ENCODE data around the gene MPPED2. TPM values are rescaled to one million over a fixed set of nuclear protein-coding genes. Genes with fewer than 3 reads are reported as not detected.
A peak's percentile ranks its signal among the peaks of the same experiment; 100 is the strongest.

MPPED2 gene
- total and polyA plus RNA-seq, 2 donors from 2014 or later, result 10.8 to 12.9 TPM

DNA sequence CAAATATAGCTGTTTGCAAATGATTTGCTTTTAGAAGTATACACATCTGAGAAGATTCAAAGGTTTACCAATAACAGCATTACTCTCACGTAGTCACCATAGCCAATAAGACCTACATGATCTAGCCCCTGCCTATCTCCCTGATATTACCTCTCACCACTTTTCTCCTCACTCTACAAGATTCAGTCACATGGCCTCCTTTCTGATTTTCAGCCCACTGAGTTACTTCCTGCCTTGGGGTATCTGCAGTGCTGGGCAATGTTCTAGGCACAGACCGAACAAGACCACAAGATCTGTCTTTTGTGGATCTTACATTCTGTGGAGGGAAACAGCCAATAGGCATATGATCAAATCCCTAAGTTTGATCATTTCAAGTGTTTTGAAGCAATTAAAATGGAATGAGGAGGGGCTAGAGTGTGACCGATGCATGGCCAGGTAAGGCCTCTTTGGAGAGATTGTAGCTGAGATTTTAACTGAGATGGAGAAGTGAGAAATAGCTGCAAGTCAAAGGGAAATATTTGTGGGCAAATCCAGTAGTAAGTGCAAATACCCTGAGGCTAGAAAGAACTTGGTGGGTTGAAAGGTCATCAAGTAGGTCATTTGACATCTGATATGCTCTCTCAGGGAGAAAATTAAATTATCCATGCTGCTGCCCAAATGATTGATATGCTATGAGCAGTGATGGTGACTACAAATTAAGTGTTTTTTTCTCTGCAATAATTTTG lies 220.2 kb downstream of the MPPED2 start:
- intact Hi-C loops (cut with DNase I), result no loop called here
- no peak overlapping the region for H3K27ac ChIP-seq (ENCODE audit: low read depth in 2 of 2, low read length in 2 of 2)
- no peak for TF ChIP-seq CTCF (IDR thresholded peaks at IDR 0.05; ENCODE audit: borderline replicate concordance, extremely low read depth, insufficient read depth)
- H3K9ac ChIP-seq (ENCODE audit: low read length in 3 of 3), result no peak overlapping the region
- H3K36me3 ChIP-seq (ENCODE audit: control insufficient read depth in 2 of 3, insufficient read depth in 3 of 3, low read length in 3 of 3), result no peaks in the 10 kb centered on the region
- no peak for FAIRE-seq
- H3K9me3 ChIP-seq (ENCODE audit: control insufficient read depth in 2 of 3, insufficient read depth in 1 of 3, low read length in 3 of 3), result no peaks in the 10 kb centered on the region
- H3K4me3 ChIP-seq (ENCODE audit: low read length in 3 of 3), result no peak overlapping the region
- no peaks in the 10 kb centered on the region for H3K4me1 ChIP-seq (ENCODE audit: control insufficient read depth in 2 of 3, insufficient read depth in 2 of 3, low read depth in 1 of 3, low read length in 3 of 3)
- H3K27me3 ChIP-seq (ENCODE audit: control insufficient read depth, insufficient read depth, low read length), result no peaks in the 10 kb centered on the region
- DNase-seq, result no peak

- intact Hi-C loops (cut with DNase I), result no loop called here
- Histone ChIP-seq H3K27ac (ENCODE audit: low read depth in 2 of 2, low read length in 2 of 2) (no peak overlapping the region), H3K36me3 (ENCODE audit: control insufficient read depth in 2 of 3, insufficient read depth in 3 of 3, low read length in 3 of 3) (no peaks in the 10 kb centered on the region), H3K4me3 (ENCODE audit: low read length in 3 of 3) (no peak overlapping the region), H3K27me3 (ENCODE audit: control insufficient read depth, insufficient read depth, low read length) (no peaks in the 10 kb centered on the region), H3K9me3 (ENCODE audit: control insufficient read depth in 2 of 3, insufficient read depth in 1 of 3, low read length in 3 of 3) (no peaks in the 10 kb centered on the region), H3K9ac (ENCODE audit: low read length in 3 of 3) (no peak overlapping the region), H3K4me1 (ENCODE audit: control insufficient read depth in 2 of 3, insufficient read depth in 2 of 3, low read depth in 1 of 3, low read length in 3 of 3) (no peaks in the 10 kb centered on the region)
- TF ChIP-seq CTCF (IDR thresholded peaks at IDR 0.05; ENCODE audit: borderline replicate concordance, extremely low read depth, insufficient read depth), result no peak
- peak in 2 of 5 donors; percentile 5 to 17 for DNase-seq
- no peak for FAIRE-seq
These were observed 221.2 kb downstream of the MPPED2 start for GRCh38 chr11:30364837-30365482.

DNA sequence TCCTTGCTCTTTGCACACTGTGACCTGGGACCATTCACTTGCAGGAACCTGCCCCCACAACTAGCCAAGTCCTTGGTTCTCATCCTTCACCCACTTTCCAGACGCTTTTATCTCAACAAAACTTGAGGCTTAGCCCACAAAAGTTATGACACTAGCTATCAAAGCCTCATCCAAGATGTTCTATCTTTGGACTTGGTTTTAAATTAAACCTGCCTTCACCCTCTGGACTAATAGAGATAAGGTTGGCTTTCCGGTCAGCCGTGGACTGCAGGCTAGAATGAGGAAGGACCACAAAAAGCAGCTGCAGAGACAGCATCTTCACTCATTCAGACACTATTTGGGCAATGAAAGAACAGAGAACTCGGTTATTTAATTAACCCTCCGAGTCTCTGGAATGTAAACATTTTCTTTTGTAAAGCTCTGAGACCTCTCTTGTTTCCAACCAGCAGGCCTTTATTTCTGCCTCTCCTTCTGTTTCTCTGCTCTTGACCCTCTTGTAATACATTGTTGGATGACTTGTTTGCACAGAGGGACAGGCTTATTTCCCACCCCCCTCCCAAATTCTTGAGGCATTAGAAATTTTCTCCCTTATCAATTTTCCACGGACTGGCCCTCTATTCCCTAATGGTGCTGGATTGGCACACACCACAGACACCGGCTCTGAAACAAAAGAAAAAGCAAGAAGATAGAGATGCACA lies 221.9 kb downstream of the MPPED2 start:
- no peak for TF ChIP-seq CTCF (IDR thresholded peaks at IDR 0.05; ENCODE audit: borderline replicate concordance, extremely low read depth, insufficient read depth)
- FAIRE-seq (no peak), DNase-seq (no peak)
- intact Hi-C loops (cut with DNase I), result no loop called here
- no peak overlapping the region for H3K4me3 ChIP-seq (ENCODE audit: low read length in 3 of 3)
- H3K36me3 ChIP-seq (ENCODE audit: control insufficient read depth in 2 of 3, insufficient read depth in 3 of 3, low read length in 3 of 3), result no peaks in the 10 kb centered on the region
- no peaks in the 10 kb centered on the region for H3K9me3 ChIP-seq (ENCODE audit: control insufficient read depth in 2 of 3, insufficient read depth in 1 of 3, low read length in 3 of 3)
- H3K27ac ChIP-seq (ENCODE audit: low read depth in 2 of 2, low read length in 2 of 2), result no peak overlapping the region
- H3K4me1 ChIP-seq (ENCODE audit: control insufficient read depth in 2 of 3, insufficient read depth in 2 of 3, low read depth in 1 of 3, low read length in 3 of 3), result no peaks in the 10 kb centered on the region
- H3K27me3 ChIP-seq (ENCODE audit: control insufficient read depth, insufficient read depth, low read length), result no peaks in the 10 kb centered on the region
- H3K9ac ChIP-seq (ENCODE audit: low read length in 3 of 3), result no peak overlapping the region
